Gastrocnemius medialis (tissue), 4 donors: ENCODE results near the gene CCL17. TPM values are rescaled to one million over a fixed set of nuclear protein-coding genes. Genes with fewer than 3 reads are reported as not detected.

Experiments
- ATAC-seq, 2 donors: fragments of 150-250 bp; one replicate each; pipeline ENCODE4 v1.9.1; 2016
- DNase-seq, 2 donors: peaks; one replicate each; pipeline ENCODE4 v3.0.0-alpha.2; 2019
- H3K27ac ChIP-seq, 4 donors: fragments of 200-600 bp; sonication (generic); 1 replicate in 1 of 4; 2 replicates in 3 of 4; pipeline ENCODE4 v1.5.1; 2016 to 2018; ENCODE audit warnings: mild to moderate bottlenecking in 2 of 4, moderate library complexity in 1 of 4
- H3K27me3 ChIP-seq, 3 donors: fragments of 200-600 bp; sonication (generic) in 2 of 3; 1 replicate in 1 of 3; 2 replicates in 2 of 3; pipeline versions ENCODE4 v1.5.1 to v1.6.0; 2016 to 2019; ENCODE audit warnings: mild to moderate bottlenecking in 1 of 3, moderate library complexity in 1 of 3
- H3K36me3 ChIP-seq, 2 donors: fragments of 200-600 bp; sonication (generic) in 1 of 2; one replicate each; pipeline ENCODE4 v1.5.1; 2017 to 2018
- H3K4me1 ChIP-seq, 2 donors: fragments of 200-600 bp; sonication (generic) in 1 of 2; one replicate each; pipeline ENCODE4 v1.5.1; 2016 to 2017; ENCODE audit warnings: mild to moderate bottlenecking in 2 of 2
- H3K4me3 ChIP-seq, 4 donors: fragments of 200-600 bp; sonication (generic) in 3 of 4; 1 replicate in 1 of 4; 2 replicates in 3 of 4; pipeline ENCODE4 v1.5.1; 2016 to 2019; ENCODE audit warnings: mild to moderate bottlenecking in 2 of 4
- H3K9me3 ChIP-seq, 3 donors: fragments of 200-600 bp; sonication (generic) in 2 of 3; 1 replicate in 1 of 3; 2 replicates in 2 of 3; pipeline ENCODE4 v1.5.1; 2016 to 2019
- CTCF ChIP-seq, 5 experiments: fragments of 450-650 bp in 3 of 5; fragments of 200-600 bp in 2 of 5; sonication (generic) in 2 of 5; IDR thresholded peaks in 4 of 5; conservative IDR thresholded peaks in 1 of 5; 1 replicate in 4 of 5; 2 replicates in 1 of 5; pipeline ENCODE4 v1.5.1; 2016 to 2019; ENCODE audit warnings: antibody characterized with exemption in 5 of 5, mild to moderate bottlenecking in 3 of 5, moderate library complexity in 3 of 5
- POLR2A ChIP-seq, 2 donors: fragments of 450-650 bp; IDR thresholded peaks; one replicate each; pipeline ENCODE4 v1.6.1; 2017; ENCODE audit warnings: antibody characterized with exemption in 2 of 2, mild to moderate bottlenecking in 2 of 2, moderate library complexity in 2 of 2
- in situ Hi-C, 4 donors: fragments of 200-750 bp; cut with MboI; loops; one replicate each; pipeline versions ENCODE4 v1.15.0 to v1.8.0; 2017; ENCODE audit warnings: low sequenced_read_pairs in 4 of 4
- intact Hi-C: fragments of 100-400 bp; cut with DNase I; formaldehyde crosslinking; loops from one replicate; pipeline ENCODE4 v1.15.1; 2023; ENCODE audit warnings: low total_unique reads
- total RNA-seq, 4 donors: library from RNA; depleted of rRNA; stranded (reverse); fragments of >200 nt; gene quantifications; one replicate each; pipeline versions ENCODE4 v1.1.0 to v1.2.3, GENCODE V29; 2016

The CCL17 gene
- total RNA-seq, 4 donors from 2014 or later: not detected

- DNase-seq: no peak
- H3K27ac ChIP-seq: no peak overlapping the region
- H3K27me3 ChIP-seq: no peaks in the 10 kb centered on the region
These were observed 21.9 kb upstream of the CCL17 start for GRCh38 chr16:57382535-57383275.

GRCh38 chr16:57383276-57384247, 21.0 kb upstream of the CCL17 start:
- Histone ChIP-seq H3K36me3 (no peaks in the 10 kb centered on the region), H3K9me3 (no peaks in the 10 kb centered on the region), H3K27ac (peak overlapping the region in 2 of 4 donors; percentile 18 to 31), H3K4me1 (peaks cover 0 to 13% of the 10 kb centered on the region in 2 donors), H3K4me3 (no peak overlapping the region), H3K27me3 (no peaks in the 10 kb centered on the region)
- intact Hi-C loops: no loop called here
- in situ Hi-C loops: no loop called here
- ATAC-seq (no peak), DNase-seq (no peak)
- TF ChIP-seq POLR2A (IDR thresholded peaks at IDR 0.05): no peak
- TF ChIP-seq CTCF (IDR thresholded peaks at IDR 0.05 in 4 of 5, conservative IDR thresholded peaks at IDR 0.05 in 1 of 5): no peak

More at GRCh38 chr16:57382535-57383275, 21.9 kb upstream of the CCL17 start:
- Histone ChIP-seq H3K4me1 (peaks cover 0 to 15% of the 10 kb centered on the region in 2 donors), H3K36me3 (no peaks in the 10 kb centered on the region), H3K4me3 (no peak overlapping the region), H3K9me3 (no peaks in the 10 kb centered on the region)
- intact Hi-C loops (no loop called here), in situ Hi-C loops (no loop called here)
- TF ChIP-seq POLR2A (IDR thresholded peaks at IDR 0.05) (no peak), CTCF (IDR thresholded peaks at IDR 0.05 in 4 of 5, conservative IDR thresholded peaks at IDR 0.05 in 1 of 5) (no peak)
- no peak for ATAC-seq

GRCh38 chr16:57384248-57385070, 20.1 kb upstream of the CCL17 start:
- DNase-seq: no peak
- Histone ChIP-seq H3K36me3 (no peaks in the 10 kb centered on the region), H3K27me3 (no peaks in the 10 kb centered on the region), H3K4me3 (no peak overlapping the region), H3K27ac (peak overlapping the region in 2 of 4 donors; percentile 18 to 31), H3K4me1 (peaks cover 0 to 13% of the 10 kb centered on the region in 2 donors), H3K9me3 (no peaks in the 10 kb centered on the region)
- intact Hi-C loops (no loop called here), in situ Hi-C loops (no loop called here)
- ATAC-seq: no peak
- TF ChIP-seq CTCF (IDR thresholded peaks at IDR 0.05 in 4 of 5, conservative IDR thresholded peaks at IDR 0.05 in 1 of 5): no peak
- no peak for TF ChIP-seq POLR2A (IDR thresholded peaks at IDR 0.05)

- H3K4me1 ChIP-seq: peaks cover 0 to 13% of the 10 kb centered on the region in 2 donors
- H3K36me3 ChIP-seq: no peaks in the 10 kb centered on the region
- H3K9me3 ChIP-seq: no peaks in the 10 kb centered on the region
- DNase-seq (no peak), ATAC-seq (no peak)
- intact Hi-C loops: no loop called here
- H3K27ac ChIP-seq: no peak overlapping the region
- in situ Hi-C loops: no loop called here
- TF ChIP-seq POLR2A (IDR thresholded peaks at IDR 0.05): no peak
- no peak for TF ChIP-seq CTCF (IDR thresholded peaks at IDR 0.05 in 4 of 5, conservative IDR thresholded peaks at IDR 0.05 in 1 of 5)
- no peaks in the 10 kb centered on the region for H3K27me3 ChIP-seq
- no peak overlapping the region for H3K4me3 ChIP-seq
These were observed 19.5 kb upstream of the CCL17 start for GRCh38 chr16:57385083-57385482.
